SK-N-MC (cell line): ENCODE results near the gene TICAM1.
A peak's percentile ranks its signal among the peaks of the same experiment; 100 is the strongest.
"Not testable (repeated sequence)": the region's sequence is repeated elsewhere in the genome, so short reads cannot be mapped to it uniquely, and the experiment has no call there.

ENCODE experiments used
- DNase-seq: peaks from one replicate; pipeline ENCODE4 v3.0.0-alpha.2; 2011; ENCODE audit warnings: low read depth, low spot score
- H3K27ac ChIP-seq: fragments of 200-600 bp; sonication (generic); 2 replicates; pipeline ENCODE4 v1.5.1; 2016; ENCODE audit warnings: mixed run types
- H3K36me3 ChIP-seq: fragments of 200-600 bp; sonication (generic); 2 replicates; pipeline ENCODE4 v1.6.1; 2017; ENCODE audit warnings: antibody characterized with exemption, low read length, mixed read lengths; ENCODE audit not compliant: insufficient read depth
- H3K4me3 ChIP-seq: fragments of 200-600 bp; sonication (generic); 2 replicates; pipeline ENCODE4 v1.5.1; 2016
- H3K9ac ChIP-seq: fragments of 200-600 bp; sonication (generic); 2 replicates; pipeline ENCODE4 v1.8.0; 2017; ENCODE audit warnings: mixed run types, mixed read lengths; ENCODE audit not compliant: insufficient read length
- H3K9me3 ChIP-seq: fragments of 200-600 bp; sonication (generic); 2 replicates; pipeline ENCODE4 v1.6.1; 2017; ENCODE audit warnings: low read depth, mild to moderate bottlenecking, antibody characterized with exemption, low read length, moderate library complexity, mixed read lengths
- EZH2 ChIP-seq: fragments of 200-600 bp; sonication (generic); IDR thresholded peaks from one replicate; pipeline ENCODE4 v1.6.1; 2017; ENCODE audit warnings: antibody characterized with exemption
- FOXP2 ChIP-seq: optimal IDR thresholded peaks from 2 replicates; pipeline ENCODE3; 2011; ENCODE audit warnings: mild to moderate bottlenecking, moderate library complexity; ENCODE audit not compliant: insufficient read depth; ENCODE audit errors: extremely low read length, control extremely low read depth
- POLR2AphosphoS5 ChIP-seq: IDR thresholded peaks from 2 replicates; pipeline ENCODE4 v1.6.1; 2012; ENCODE audit warnings: mild to moderate bottlenecking, low read depth, low read length, borderline replicate concordance

Gene TICAM1

DNA sequence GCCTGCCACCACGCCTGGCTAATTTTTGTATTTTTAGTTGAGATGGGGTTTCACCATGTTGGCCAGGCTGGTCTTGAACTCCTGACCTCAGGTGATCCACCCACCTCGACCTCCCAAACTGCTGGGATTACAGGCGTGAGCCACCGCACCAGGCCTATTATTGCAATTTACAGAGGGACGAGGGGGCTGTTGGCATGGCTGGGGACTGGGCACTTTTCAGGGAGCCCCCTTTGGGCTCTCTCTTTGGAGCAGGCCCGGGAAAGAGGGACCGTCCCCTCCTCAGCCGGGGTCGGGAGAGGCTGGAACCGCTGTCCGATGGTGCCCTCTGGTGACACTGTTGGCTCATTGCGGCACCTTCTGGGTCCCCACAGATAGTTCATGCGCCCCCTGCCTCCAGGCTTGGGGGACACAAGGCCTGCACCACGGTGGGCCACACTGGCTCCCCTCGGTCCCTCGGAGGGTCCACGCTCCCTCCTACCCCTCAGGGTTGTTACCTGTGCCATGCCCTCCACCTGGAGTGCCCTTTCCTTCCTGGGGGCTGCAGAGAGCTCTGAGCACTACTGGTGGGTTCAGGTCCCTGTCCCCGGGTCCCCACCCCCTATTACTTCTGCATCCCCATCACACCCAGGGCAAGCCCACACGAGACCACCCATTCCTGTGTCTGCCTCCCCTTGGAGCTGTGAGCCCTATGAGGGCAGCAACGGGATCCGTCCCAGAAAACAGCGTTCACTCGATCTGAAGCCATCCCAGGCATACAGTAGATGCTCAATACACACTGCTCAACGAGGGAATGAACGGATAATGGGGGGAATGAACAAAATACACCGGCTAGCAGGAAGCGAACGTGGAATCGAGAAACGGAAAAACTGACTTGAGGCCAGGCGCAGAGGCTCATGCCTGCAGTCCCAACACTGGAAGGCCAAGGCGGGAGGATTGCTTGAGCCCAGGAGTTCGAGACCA lies 27.5 kb downstream of the TICAM1 start:
- Histone ChIP-seq H3K36me3 (no peaks in the 10 kb centered on the region), H3K9ac (no peak overlapping the region), H3K27ac (no peak overlapping the region), H3K9me3 (no peaks in the 10 kb centered on the region), H3K4me3 (no peak overlapping the region)
- no peak for TF ChIP-seq POLR2AphosphoS5
- DNase-seq = no peak

DNA sequence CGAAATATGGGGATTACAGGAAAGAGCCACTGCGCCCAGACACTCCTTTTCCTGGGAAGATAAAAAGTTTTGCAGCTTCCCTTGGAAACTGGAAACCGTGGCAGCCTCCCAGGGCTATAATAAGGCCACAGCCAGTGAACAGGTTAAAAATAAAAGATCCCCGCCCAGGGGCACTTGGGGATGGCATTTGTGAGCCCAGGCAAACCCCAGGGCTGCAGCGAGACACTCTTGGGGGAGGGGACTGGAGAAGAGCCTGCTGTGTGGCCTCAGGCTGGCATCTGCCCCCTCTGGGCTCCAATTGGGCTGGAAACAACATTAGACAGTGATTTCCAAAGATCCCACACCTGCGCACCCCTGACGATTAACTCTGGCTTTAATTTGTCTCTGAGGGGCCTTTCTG lies 28.8 kb downstream of the TICAM1 start:
- no peak for DNase-seq
- TF ChIP-seq POLR2AphosphoS5 (no peak), FOXP2 (no peak), EZH2 (no peak)
- no peak overlapping the region for H3K9ac ChIP-seq
- no peaks in the 10 kb centered on the region for H3K9me3 ChIP-seq
- no peak overlapping the region for H3K4me3 ChIP-seq
- H3K36me3 ChIP-seq = no peaks in the 10 kb centered on the region
- H3K27ac ChIP-seq = no peak overlapping the region

DNA sequence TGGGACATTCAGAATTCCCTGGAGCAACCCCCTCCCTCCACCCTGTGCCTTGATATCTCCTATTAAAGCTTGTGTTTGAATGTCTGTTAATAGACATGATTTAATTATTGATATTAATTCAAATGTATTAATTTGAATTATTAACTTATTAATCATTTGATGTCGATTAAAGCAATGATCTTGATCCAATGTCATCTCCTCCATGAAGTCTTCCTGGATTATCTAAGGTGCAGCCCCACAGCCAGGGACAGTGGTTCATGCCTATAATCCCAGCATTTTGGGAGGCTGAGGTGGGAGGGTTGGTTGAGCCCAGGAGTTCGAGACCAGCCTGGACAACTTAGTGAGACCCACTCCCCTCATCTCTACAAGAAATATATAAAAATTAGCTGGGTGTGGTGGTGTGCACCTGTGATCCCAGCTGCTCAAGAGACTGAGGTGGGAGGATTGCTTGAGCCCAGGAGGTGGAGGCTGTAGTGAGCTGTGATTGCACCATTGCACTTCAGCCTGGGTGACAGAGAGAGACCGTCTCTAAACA lies 30.4 kb downstream of the TICAM1 start:
- TF ChIP-seq EZH2 (no peak), FOXP2 (no peak), POLR2AphosphoS5 (no peak)
- H3K27ac ChIP-seq = no peak overlapping the region
- no peak for DNase-seq
- H3K9me3 ChIP-seq = no peaks in the 10 kb centered on the region
- H3K9ac ChIP-seq = no peak overlapping the region
- H3K36me3 ChIP-seq = peaks cover 3% of the 10 kb centered on the region; the same call in 1 of the 2 replicates
- no peak overlapping the region for H3K4me3 ChIP-seq

DNA sequence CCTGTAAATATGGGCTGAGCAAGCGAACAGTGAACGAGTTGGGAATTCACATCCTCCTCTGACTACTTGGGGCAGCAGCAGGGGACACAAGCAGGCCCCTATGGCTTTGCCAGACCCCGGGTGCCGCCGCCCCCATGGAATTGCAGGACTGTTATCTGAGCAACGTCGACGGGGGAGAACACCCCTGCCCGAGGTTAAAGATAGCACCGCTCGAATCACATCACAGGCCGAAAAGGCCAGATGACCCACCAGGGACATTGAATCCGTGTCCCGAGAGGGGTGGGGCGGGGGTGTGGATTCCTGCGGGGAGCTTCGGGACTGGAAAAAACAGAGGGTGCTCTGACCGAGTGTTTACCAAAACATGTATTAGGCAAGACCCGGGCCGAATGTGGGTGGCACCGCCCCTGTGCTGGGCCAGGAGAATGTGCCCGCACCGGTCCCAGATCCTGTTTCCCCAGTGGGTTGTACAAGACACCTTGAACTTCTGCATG lies 30.9 kb downstream of the TICAM1 start:
- peaks cover 3% of the 10 kb centered on the region; the same call in 1 of the 2 replicates for H3K36me3 ChIP-seq

DNA sequence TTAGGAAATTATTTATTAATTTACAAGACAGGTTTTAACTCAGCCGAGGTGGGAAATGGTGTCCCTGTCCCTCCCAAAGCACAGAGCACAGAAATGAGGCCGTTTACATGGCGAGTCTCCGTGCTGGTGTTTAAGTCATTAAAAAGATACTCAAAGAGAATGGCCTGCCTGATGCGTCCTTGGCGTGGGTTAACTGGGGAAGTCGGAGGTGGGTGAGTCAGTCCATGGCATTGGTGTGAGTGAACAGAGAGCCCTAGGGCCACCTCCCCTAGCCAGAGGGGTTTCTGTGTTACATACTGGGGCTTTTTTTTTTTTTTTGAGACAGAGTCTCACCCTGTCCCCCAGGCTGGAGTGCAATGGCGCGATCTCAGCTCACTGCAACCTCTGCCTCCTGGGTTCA lies 36.1 kb downstream of the TICAM1 start:
- TF ChIP-seq EZH2 (no peak), POLR2AphosphoS5 (no peak), FOXP2 (no peak)
- Histone ChIP-seq H3K27ac (no peak overlapping the region), H3K36me3 (peaks cover 25% of the 10 kb centered on the region; the same call in 1 of the 2 replicates), H3K9ac (no peak overlapping the region), H3K4me3 (no peak overlapping the region), H3K9me3 (no peaks in the 10 kb centered on the region)
- no peak for DNase-seq

More for the DNA sequence above, 30.9 kb downstream of the TICAM1 start:
- Histone ChIP-seq H3K27ac (no peak overlapping the region), H3K9ac (no peak overlapping the region), H3K4me3 (no peak overlapping the region), H3K9me3 (no peaks in the 10 kb centered on the region)
- no peak for DNase-seq
- TF ChIP-seq FOXP2 (no peak), EZH2 (no peak)

DNA sequence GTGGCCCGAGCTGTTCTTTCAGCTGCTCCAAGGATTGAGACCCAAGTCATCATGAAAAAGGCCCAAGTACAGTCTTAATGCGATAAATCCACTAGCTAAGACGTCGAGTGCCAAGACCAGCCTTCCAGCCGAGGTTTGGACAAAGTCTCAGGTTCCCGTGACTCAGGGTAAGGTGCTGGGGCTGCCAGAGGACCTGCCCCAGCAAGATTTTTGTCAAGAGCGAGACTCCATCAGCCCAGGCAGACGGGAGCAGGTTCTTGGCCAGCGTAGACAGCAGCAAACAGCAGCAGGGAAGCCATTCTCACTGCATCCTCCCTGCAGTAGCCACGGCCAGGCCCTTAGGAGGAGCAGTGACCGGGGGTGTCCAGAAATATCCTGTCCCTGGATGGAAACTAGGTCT lies 36.5 kb downstream of the TICAM1 start:
- no peak overlapping the region for H3K4me3 ChIP-seq
- no peak overlapping the region for H3K27ac ChIP-seq
- no peak for TF ChIP-seq POLR2AphosphoS5
- no peak for TF ChIP-seq EZH2
- TF ChIP-seq FOXP2 = no peak
- H3K9ac ChIP-seq = no peak overlapping the region
- H3K9me3 ChIP-seq = no peaks in the 10 kb centered on the region
- DNase-seq = no peak
- peaks cover 25% of the 10 kb centered on the region; the same call in 1 of the 2 replicates for H3K36me3 ChIP-seq

DNA sequence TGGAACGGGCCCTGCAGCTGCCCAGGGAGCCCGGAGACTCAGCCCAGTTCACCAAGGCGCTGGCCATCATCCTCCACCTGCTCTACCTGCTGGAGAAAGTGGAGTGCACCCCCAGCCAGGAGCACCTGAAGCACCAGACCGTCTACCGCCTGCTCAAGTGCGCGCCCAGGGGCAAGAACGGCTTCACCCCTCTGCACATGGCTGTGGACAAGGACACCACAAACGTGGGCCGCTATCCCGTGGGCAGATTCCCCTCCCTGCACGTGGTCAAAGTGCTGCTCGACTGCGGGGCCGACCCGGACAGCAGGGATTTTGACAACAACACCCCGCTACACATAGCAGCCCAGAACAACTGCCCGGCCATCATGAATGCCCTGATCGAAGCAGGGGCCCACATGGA lies 38.2 kb downstream of the TICAM1 start:
- DNase-seq, H3K4me3 ChIP-seq, H3K9ac ChIP-seq, H3K9me3 ChIP-seq, H3K27ac ChIP-seq: not testable (repeated sequence)
- H3K36me3 ChIP-seq = peaks cover 25% of the 10 kb centered on the region; the same call in 1 of the 2 replicates

DNA sequence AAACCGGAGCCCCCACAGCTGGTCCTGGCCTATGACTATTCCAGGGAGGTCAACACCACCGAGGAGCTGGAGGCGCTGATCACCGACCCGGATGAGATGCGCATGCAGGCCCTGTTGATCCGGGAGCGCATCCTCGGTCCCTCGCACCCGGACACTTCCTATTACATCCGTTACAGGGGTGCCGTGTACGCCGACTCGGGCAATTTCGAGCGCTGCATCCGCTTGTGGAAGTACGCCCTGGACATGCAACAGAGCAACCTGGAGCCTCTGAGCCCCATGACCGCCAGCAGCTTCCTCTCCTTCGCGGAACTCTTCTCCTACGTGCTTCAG lies 38.7 kb downstream of the TICAM1 start:
- H3K27ac ChIP-seq, H3K9ac ChIP-seq, DNase-seq, H3K9me3 ChIP-seq: not testable (repeated sequence)
- peak overlapping the region; percentile 95 for H3K4me3 ChIP-seq
- peaks cover 25% of the 10 kb centered on the region; the same call in 1 of the 2 replicates for H3K36me3 ChIP-seq

DNA sequence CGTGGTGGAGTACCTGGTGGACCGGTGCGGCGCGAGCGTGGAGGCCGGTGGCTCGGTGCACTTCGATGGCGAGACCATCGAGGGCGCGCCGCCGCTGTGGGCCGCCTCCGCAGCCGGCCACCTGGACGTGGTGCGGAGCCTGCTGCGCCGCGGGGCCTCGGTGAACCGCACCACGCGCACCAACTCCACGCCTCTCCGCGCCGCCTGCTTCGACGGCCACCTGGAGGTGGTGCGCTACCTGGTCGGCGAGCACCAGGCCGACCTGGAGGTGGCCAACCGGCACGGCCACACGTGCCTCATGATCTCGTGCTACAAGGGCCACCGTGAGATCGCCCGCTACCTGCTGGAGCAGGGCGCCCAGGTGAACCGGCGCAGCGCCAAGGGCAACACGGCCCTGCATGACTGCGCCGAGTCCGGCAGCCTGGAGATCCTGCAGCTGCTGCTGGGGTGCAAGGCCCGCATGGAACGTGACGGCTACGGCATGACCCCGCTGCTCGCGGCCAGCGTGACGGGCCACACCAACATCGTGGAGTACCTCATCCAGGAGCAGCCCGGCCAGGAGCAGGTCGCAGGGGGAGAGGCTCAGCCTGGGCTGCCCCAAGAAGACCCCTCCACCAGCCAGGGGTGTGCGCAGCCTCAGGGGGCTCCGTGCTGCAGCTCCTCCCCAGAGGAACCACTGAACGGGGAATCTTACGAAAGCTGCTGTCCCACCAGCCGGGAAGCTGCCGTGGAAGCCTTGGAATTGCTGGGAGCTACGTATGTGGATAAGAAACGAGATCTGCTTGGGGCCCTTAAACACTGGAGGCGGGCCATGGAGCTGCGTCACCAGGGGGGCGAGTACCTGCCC lies 39.3 kb downstream of the TICAM1 start:
- DNase-seq = not testable (repeated sequence)

More for the DNA sequence above, 39.3 kb downstream of the TICAM1 start:
- peak overlapping the region; percentile 95 for H3K4me3 ChIP-seq
- not testable (repeated sequence) for H3K9me3 ChIP-seq
- peak overlapping the region; percentile 83 for H3K27ac ChIP-seq
- peak overlapping the region; percentile 96 for H3K9ac ChIP-seq
- peaks cover 25% of the 10 kb centered on the region; the same call in 1 of the 2 replicates for H3K36me3 ChIP-seq
